ENCODE data around the gene PTPRG.
"Not testable (repeated sequence)": the region's sequence is repeated elsewhere in the genome, so short reads cannot be mapped to it uniquely, and the experiment has no call there.

The PTPRG gene

GRCh38 chr3:61561374-61562041, at the start of gene PTPRG:
TSS of gene PTPRG (plus strand) at chr3:61561571. CDS start at chr3:61562288, 717 bp downstream.
- DNase-seq (ENCODE audit: low read depth, low spot score) = peak; percentile 59

GRCh38 chr3:61518590-61518989, 42.8 kb upstream of the PTPRG start:
- DNase-seq (ENCODE audit: low read depth, low spot score) = no peak

GRCh38 chr3:61520966-61521628, 40.3 kb upstream of the PTPRG start:
- DNase-seq (ENCODE audit: low read depth, low spot score) = no peak

GRCh38 chr3:61522060-61522459, 39.3 kb upstream of the PTPRG start:
- no peak for DNase-seq (ENCODE audit: low read depth, low spot score)

- DNase-seq (ENCODE audit: low read depth, low spot score) = no peak
Measured at GRCh38 chr3:61522626-61523025, 38.7 kb upstream of the PTPRG start.

GRCh38 chr3:61524933-61525332, 36.4 kb upstream of the PTPRG start:
- DNase-seq (ENCODE audit: low read depth, low spot score) = no peak

- DNase-seq (ENCODE audit: low read depth, low spot score) = no peak
Measured at GRCh38 chr3:61526308-61526707, 35.1 kb upstream of the PTPRG start.

GRCh38 chr3:61527011-61527410, 34.4 kb upstream of the PTPRG start:
- DNase-seq (ENCODE audit: low read depth, low spot score) = no peak

- no peak for DNase-seq (ENCODE audit: low read depth, low spot score)
Measured at GRCh38 chr3:61530355-61530754, 31.0 kb upstream of the PTPRG start.

- DNase-seq (ENCODE audit: low read depth, low spot score) = no peak
Measured at GRCh38 chr3:61531528-61531927, 29.8 kb upstream of the PTPRG start.

- no peak for DNase-seq (ENCODE audit: low read depth, low spot score)
Measured at GRCh38 chr3:61532739-61533500, 28.5 kb upstream of the PTPRG start.

GRCh38 chr3:61535826-61536225, 25.5 kb upstream of the PTPRG start:
- DNase-seq (ENCODE audit: low read depth, low spot score) = no peak

GRCh38 chr3:61537366-61537765, 24.0 kb upstream of the PTPRG start:
- DNase-seq (ENCODE audit: low read depth, low spot score) = no peak

GRCh38 chr3:61538486-61538885, 22.9 kb upstream of the PTPRG start:
- DNase-seq (ENCODE audit: low read depth, low spot score) = no peak

GRCh38 chr3:61541694-61542093, 19.7 kb upstream of the PTPRG start:
- DNase-seq (ENCODE audit: low read depth, low spot score) = no peak

- DNase-seq (ENCODE audit: low read depth, low spot score) = no peak
Measured at GRCh38 chr3:61545716-61546115, 15.7 kb upstream of the PTPRG start.

- no peak for DNase-seq (ENCODE audit: low read depth, low spot score)
Measured at GRCh38 chr3:61547625-61548024, 13.7 kb upstream of the PTPRG start.

GRCh38 chr3:61552704-61553103, 8.7 kb upstream of the PTPRG start:
- not testable (repeated sequence) for DNase-seq (ENCODE audit: low read depth, low spot score)

GRCh38 chr3:61559136-61559731, 2.1 kb upstream of the PTPRG start:
- DNase-seq (ENCODE audit: low read depth, low spot score) = no peak

GRCh38 chr3:61560517-61561373, 626 bp upstream of the PTPRG start:
- no peak for DNase-seq (ENCODE audit: low read depth, low spot score)

- no peak for DNase-seq (ENCODE audit: low read depth, low spot score)
Measured at GRCh38 chr3:61562042-61562720, 810 bp downstream of the PTPRG start.
